HL-60 (cell line): Measurements from ENCODE around the gene HLA-F.

Experiments
- CTCF ChIP-seq: IDR thresholded peaks from one replicate; pipeline ENCODE4 v1.5.1; 2011; ENCODE audit warnings: low read length, control low read depth, inconsistent platforms; ENCODE audit not compliant: insufficient read depth
- GABPA ChIP-seq: IDR thresholded peaks from 2 replicates; pipeline ENCODE4 v1.6.1; 2012; ENCODE audit warnings: low read depth
- POLR2AphosphoS5 ChIP-seq: IDR thresholded peaks from 2 replicates; pipeline ENCODE4 v1.6.1; 2012; ENCODE audit warnings: low read depth
- SPI1 ChIP-seq: IDR thresholded peaks from 2 replicates; pipeline ENCODE4 v1.6.1; 2012; ENCODE audit warnings: low read depth, mild to moderate bottlenecking, borderline replicate concordance

- TF ChIP-seq CTCF (no peak), GABPA (no peak), POLR2AphosphoS5 (no peak), SPI1 (no peak)
These were observed 18.4 kb downstream of the HLA-F start for GRCh38 chr6:29741592-29741991.
